Subcutaneous adipose tissue (tissue), 4 donors: ENCODE data around the gene SLITRK3. TPM values are rescaled to one million over a fixed set of nuclear protein-coding genes. Genes with fewer than 3 reads are reported as not detected.

Experiments used
- CTCF ChIP-seq: fragments of 450-650 bp; IDR thresholded peaks from one replicate; pipeline ENCODE4 v1.5.1; 2016; ENCODE audit warnings: low read depth, mild to moderate bottlenecking, control low read depth, antibody characterized with exemption, moderate library complexity
- total RNA-seq, 4 donors: library from RNA; depleted of rRNA; stranded (reverse); fragments of >200 nt; gene quantifications; one replicate each; pipeline ENCODE4 v1.1.0, GENCODE V29; 2016

SLITRK3 gene
- not detected for total RNA-seq

GRCh38 chr3:165195640-165196576 lies at the start of gene SLITRK3:
Gene SLITRK3 (minus strand): TSS chr3:165196384. CDS start chr3:165190830, 5,554 bp downstream.
- no peak for TF ChIP-seq CTCF

GRCh38 chr3:165243597-165243996 lies 47.4 kb upstream of the SLITRK3 start:
- no peak for TF ChIP-seq CTCF

- no peak for TF ChIP-seq CTCF
Observed at GRCh38 chr3:165233501-165234195, 37.5 kb upstream of the SLITRK3 start.

GRCh38 chr3:165225604-165226003 lies 29.4 kb upstream of the SLITRK3 start:
- no peak for TF ChIP-seq CTCF

GRCh38 chr3:165217739-165218138 lies 21.6 kb upstream of the SLITRK3 start:
- no peak for TF ChIP-seq CTCF

- TF ChIP-seq CTCF, result no peak
Observed at GRCh38 chr3:165212580-165212979, 16.4 kb upstream of the SLITRK3 start.

- no peak for TF ChIP-seq CTCF
Observed at GRCh38 chr3:165211721-165212120, 15.5 kb upstream of the SLITRK3 start.
